Activated naive CD8-positive, alpha-beta T cell (primary cell): ENCODE measurements around the gene USP2.

Experiments used
- H3K27ac Mint-ChIP-seq: one replicate; pipeline ENCODE4 v1.8.0; 2021; ENCODE audit warnings: mixed read lengths
- H3K27me3 Mint-ChIP-seq: one replicate; pipeline ENCODE4 v1.8.0; 2021; ENCODE audit warnings: mixed read lengths
- H3K36me3 Mint-ChIP-seq: one replicate; pipeline ENCODE4 v1.8.0; 2021; ENCODE audit warnings: mixed read lengths
- H3K4me1 Mint-ChIP-seq: one replicate; pipeline ENCODE4 v1.8.0; 2021; ENCODE audit warnings: low read depth, mixed read lengths
- H3K4me3 Mint-ChIP-seq: one replicate; pipeline ENCODE4 v1.8.0; 2021; ENCODE audit warnings: mild to moderate bottlenecking, mixed read lengths
- H3K9me3 Mint-ChIP-seq: one replicate; pipeline ENCODE4 v1.8.0; 2021; ENCODE audit warnings: low read depth, mixed read lengths

The USP2 gene

DNA sequence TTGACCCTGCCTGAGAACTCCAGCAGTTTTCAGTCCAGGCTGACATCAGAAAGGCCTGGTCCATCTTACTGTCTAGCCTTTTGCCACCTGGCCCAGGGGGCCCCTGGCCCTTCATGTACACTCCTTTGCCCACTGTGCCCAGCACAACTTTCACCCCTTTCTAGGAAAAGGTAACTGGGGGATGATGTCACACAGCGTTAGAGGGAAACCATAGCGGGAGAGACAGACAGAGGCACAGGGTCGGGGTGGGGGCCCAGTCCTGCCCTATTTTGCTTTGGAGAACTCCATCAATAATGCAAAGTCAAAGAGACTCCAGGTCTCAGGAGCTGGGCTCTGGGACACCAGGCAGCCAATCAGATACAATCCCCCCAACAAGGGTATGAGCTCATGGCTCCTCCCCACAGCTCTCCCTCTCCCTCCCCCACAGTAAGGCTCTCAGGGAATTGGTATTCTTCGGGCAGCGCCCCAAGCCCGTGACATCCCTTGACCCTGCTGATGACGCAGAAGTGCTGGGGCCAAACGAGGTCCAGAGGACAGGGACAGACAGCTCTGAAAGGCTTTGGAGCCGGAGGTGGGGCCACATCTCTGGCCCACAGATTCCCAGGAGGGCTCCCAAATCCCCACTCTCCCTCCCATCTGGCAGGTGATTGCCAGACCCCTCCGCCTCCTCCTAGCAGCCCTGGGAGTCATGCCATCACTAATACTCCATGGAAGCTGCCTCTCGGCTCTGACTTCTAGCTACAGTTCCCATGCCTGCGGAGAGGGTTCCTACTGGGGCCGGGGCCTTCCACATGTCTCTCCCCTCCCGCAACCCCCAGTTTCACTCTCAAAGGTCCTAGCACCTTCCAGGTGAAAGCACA, 5.9 kb downstream of the USP2 start:
- Mint-ChIP-seq H3K4me1 (peaks cover 10% of the 10 kb centered on the region), H3K27ac (no peak overlapping the region), H3K9me3 (no peaks in the 10 kb centered on the region), H3K27me3 (peaks cover 2% of the 10 kb centered on the region), H3K4me3 (no peak overlapping the region), H3K36me3 (no peaks in the 10 kb centered on the region)

DNA sequence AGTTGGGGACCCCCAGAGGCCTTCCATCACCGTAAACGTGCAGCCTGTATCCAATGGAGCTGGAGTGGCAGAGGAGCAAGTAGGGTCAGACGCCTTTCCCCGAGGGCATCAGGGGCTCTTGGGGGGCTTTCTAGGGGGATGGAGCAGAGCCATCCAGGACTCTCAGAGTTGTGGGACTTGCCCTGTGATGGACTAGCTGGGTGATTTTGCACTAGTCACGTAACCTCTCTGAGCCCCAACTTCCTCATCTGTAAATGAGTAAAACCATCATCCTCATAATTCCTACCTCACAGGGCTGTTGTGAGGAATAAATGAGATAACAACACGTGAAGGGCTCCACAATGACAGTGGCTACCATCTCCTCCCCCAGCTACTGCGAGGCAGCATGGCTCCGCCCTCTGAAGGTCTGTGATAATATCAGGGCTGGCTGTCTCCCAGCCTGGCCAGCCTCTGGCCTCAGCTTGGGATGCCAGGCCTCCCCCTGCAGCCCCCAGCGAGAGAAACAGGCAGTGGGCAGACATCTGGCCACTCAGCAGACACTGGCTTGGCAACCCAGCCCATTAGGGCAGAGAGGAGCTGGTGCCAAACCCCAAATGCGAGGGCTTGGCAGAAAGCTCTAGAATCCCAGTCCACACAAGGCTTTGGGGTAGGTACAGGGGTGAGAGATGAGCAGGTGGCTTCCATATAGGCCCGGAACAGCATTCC, 6.7 kb downstream of the USP2 start:
- Mint-ChIP-seq H3K9me3 (no peaks in the 10 kb centered on the region), H3K4me3 (no peak overlapping the region), H3K27ac (no peak overlapping the region), H3K36me3 (no peaks in the 10 kb centered on the region), H3K27me3 (peaks cover 2% of the 10 kb centered on the region), H3K4me1 (peaks cover 10% of the 10 kb centered on the region)

- no peaks in the 10 kb centered on the region for H3K9me3 Mint-ChIP-seq
- no peak overlapping the region for H3K27ac Mint-ChIP-seq
- H3K36me3 Mint-ChIP-seq = no peaks in the 10 kb centered on the region
- peaks cover 2% of the 10 kb centered on the region for H3K27me3 Mint-ChIP-seq
- no peak overlapping the region for H3K4me3 Mint-ChIP-seq
- H3K4me1 Mint-ChIP-seq = peaks cover 10% of the 10 kb centered on the region
These were observed 7.4 kb downstream of the USP2 start for GRCh38 chr11:119373921-119374631.

- Mint-ChIP-seq H3K36me3 (no peaks in the 10 kb centered on the region), H3K9me3 (no peaks in the 10 kb centered on the region), H3K27me3 (peaks cover 4% of the 10 kb centered on the region), H3K4me1 (peaks cover 10% of the 10 kb centered on the region), H3K27ac (no peak overlapping the region), H3K4me3 (no peak overlapping the region)
These were observed 8.2 kb downstream of the USP2 start for GRCh38 chr11:119373059-119373920.

DNA sequence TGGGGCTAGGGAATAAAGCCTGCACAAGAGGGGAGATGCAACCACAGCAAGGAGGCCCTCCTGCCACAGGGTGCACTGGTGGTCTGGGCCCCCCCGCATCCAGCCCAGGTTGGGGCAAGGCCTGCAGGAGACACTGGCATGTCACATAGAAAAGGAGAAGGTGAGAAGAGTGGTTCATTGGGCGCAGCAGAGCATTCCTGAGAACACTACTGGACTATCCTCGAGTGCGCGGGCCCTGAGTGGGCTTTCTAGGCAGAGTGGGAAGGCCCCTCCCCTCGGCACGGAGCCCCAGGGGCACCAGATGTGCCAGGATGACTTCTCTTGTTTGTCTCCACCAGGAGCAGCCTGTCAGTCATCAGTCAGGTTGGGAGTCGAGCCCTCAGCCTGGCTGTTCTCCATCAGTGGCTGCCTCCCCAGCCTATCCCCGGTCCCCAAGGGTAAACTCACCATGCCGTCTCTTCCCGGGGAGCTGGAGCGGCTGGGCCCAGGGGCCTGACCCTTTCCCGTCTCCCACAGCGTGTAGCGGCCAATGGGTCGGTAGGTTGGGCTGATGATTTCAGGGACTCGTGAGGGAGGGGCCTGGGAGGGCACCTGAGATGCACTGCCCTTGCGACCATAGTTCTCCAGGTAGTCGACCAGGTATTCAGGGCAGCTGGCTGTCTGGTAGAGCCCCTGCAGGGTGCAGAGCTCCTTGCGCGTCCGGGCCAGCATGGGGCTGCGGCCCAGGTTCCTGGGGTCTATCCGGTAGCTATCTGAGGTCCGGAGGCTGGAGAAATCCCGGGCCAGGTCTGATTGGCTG, 9.0 kb downstream of the USP2 start:
- H3K9me3 Mint-ChIP-seq = no peaks in the 10 kb centered on the region
- peaks cover 10% of the 10 kb centered on the region for H3K4me1 Mint-ChIP-seq
- peaks cover 4% of the 10 kb centered on the region for H3K27me3 Mint-ChIP-seq

GRCh38 chr11:119371778-119372182, 9.7 kb downstream of the USP2 start:
- Mint-ChIP-seq H3K36me3 (no peaks in the 10 kb centered on the region), H3K27ac (no peak overlapping the region), H3K4me3 (no peak overlapping the region), H3K27me3 (peaks cover 10% of the 10 kb centered on the region), H3K9me3 (no peaks in the 10 kb centered on the region), H3K4me1 (peaks cover 10% of the 10 kb centered on the region)

More for the DNA sequence above, 9.0 kb downstream of the USP2 start:
- no peak overlapping the region for H3K4me3 Mint-ChIP-seq
- H3K27ac Mint-ChIP-seq = no peak overlapping the region
- no peaks in the 10 kb centered on the region for H3K36me3 Mint-ChIP-seq

DNA sequence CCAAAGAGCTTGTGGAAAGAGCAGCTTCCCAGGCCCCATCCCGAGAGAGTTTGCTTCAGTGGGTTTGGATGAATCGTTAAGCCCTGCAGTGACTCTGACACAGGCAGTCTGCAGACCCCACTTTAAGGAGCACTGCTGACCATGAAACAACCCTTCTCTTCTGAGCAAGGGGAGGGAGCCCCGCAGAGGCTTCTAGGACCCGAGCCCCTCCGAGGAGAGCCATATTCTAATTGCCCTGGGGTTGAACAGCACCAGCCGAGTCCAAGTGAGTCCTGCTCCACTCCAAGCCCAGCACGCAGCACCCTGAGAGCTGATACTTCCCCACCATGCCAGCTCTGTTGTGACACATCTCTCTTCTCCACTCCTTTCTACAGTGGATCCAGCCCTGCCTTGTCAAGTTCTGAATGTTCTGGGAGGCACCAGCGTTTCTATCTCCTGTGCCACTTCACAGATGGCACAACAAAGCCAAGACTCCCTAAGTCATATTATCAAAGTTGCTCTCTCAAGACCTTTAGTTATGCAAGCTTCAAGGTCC, 10.4 kb downstream of the USP2 start:
- H3K27ac Mint-ChIP-seq = no peak overlapping the region
- H3K4me3 Mint-ChIP-seq = no peak overlapping the region
- H3K4me1 Mint-ChIP-seq = peaks cover 10% of the 10 kb centered on the region
- no peaks in the 10 kb centered on the region for H3K9me3 Mint-ChIP-seq
- peaks cover 16% of the 10 kb centered on the region for H3K27me3 Mint-ChIP-seq
- H3K36me3 Mint-ChIP-seq = no peaks in the 10 kb centered on the region

DNA sequence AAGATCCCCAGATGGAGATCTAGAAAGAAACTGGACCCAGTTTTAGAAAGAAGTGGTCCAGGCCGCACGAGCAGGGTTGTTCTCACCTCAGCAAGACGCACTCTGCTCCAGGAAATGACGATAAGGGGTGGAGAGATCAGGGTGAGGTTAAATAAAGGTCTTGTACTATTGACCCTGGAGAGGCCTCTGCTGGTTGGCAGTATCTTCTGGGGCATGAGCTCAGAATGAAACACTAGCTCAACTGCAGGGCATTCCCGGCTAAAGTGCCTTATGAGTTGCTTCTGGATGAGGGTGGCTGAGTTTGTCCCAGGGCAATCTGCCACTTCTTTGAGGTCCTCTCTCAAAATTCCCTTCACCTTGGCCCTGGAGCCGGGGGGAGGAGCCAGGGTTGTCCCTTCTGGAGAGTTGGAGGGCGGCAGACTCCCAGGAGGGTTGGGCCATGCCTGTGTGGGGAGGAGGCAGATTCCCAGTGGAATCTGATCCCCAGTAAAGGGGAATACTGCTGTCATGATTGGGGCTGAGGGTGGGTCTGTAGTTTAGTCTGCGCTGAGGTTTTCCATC, 10.9 kb downstream of the USP2 start:
- Mint-ChIP-seq H3K4me1 (peaks cover 10% of the 10 kb centered on the region), H3K27ac (no peak overlapping the region), H3K4me3 (no peak overlapping the region), H3K36me3 (no peaks in the 10 kb centered on the region), H3K9me3 (no peaks in the 10 kb centered on the region), H3K27me3 (peaks cover 17% of the 10 kb centered on the region)

DNA sequence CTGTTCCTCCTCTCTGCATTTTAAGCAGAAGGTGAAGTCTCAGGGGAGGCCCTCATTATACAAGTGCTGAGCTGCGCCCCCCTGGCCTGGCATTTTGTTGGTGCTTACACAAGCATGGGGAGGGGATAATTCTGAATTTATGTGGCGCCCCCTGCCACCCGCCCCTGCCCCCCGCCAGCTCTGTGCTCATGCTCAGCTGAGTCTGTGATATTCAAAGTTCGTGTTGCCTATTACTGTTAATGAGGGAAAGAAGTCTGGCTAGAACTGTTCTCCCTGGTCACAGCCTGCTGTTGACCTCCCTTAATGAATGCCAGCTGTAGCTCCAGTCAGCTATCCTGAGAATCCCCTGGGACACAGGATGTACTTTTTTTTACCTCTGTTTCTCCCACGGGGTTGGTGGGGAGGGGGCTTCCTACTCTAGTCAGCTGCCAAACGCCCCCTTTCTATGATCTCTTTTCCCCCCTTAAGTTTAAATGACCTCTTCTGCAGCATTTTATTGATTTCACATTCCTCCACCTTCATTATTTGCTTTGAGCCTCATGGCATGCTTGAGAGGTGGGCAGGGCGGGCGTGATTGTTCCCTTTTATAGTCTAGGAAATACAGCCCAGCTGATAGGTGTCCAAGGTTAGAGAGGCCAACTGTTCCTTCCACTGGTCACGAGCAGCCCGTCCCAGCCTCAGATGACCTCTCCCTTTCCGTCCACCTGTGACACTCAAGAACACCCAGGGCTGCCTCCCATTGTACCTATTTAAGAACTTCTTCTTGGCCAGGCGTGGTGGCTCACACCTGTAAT, 12.2 kb downstream of the USP2 start:
- Mint-ChIP-seq H3K36me3 (no peaks in the 10 kb centered on the region), H3K4me1 (peaks cover 14% of the 10 kb centered on the region), H3K27ac (no peak overlapping the region), H3K27me3 (peaks cover 25% of the 10 kb centered on the region), H3K4me3 (no peak overlapping the region), H3K9me3 (no peaks in the 10 kb centered on the region)

- no peak overlapping the region for H3K4me3 Mint-ChIP-seq
- no peaks in the 10 kb centered on the region for H3K36me3 Mint-ChIP-seq
- H3K4me1 Mint-ChIP-seq = peaks cover 6% of the 10 kb centered on the region
- H3K27ac Mint-ChIP-seq = no peak overlapping the region
- H3K9me3 Mint-ChIP-seq = no peaks in the 10 kb centered on the region
- H3K27me3 Mint-ChIP-seq = peaks cover 25% of the 10 kb centered on the region
These were observed 13.1 kb downstream of the USP2 start for GRCh38 chr11:119368121-119369034.

- no peak overlapping the region for H3K27ac Mint-ChIP-seq
These were observed 13.8 kb downstream of the USP2 start for GRCh38 chr11:119367661-119368120.

More at GRCh38 chr11:119367661-119368120, 13.8 kb downstream of the USP2 start:
- no peaks in the 10 kb centered on the region for H3K36me3 Mint-ChIP-seq
- H3K9me3 Mint-ChIP-seq = no peaks in the 10 kb centered on the region
- peaks cover 6% of the 10 kb centered on the region for H3K4me1 Mint-ChIP-seq
- H3K4me3 Mint-ChIP-seq = no peak overlapping the region
- H3K27me3 Mint-ChIP-seq = peaks cover 26% of the 10 kb centered on the region
